Breast epithelium (tissue), 3 donors: Measurements from ENCODE around the gene PLSCR1.

ENCODE experiments used
- POLR2A ChIP-seq: fragments of 450-650 bp; IDR thresholded peaks from one replicate; pipeline ENCODE4 v1.6.1; 2016; ENCODE audit warnings: antibody characterized with exemption, mild to moderate bottlenecking, moderate library complexity
- POLR2AphosphoS5 ChIP-seq, 3 donors: sonication (generic); formaldehyde crosslinking; IDR thresholded peaks; one replicate each; pipeline ENCODE4 v1.6.1; 2017; ENCODE audit warnings: antibody characterized with exemption in 3 of 3
- TF ChIP-seq, protein P1 (sequence below), 3 donors: fragments of 450-650 bp; IDR thresholded peaks; one replicate each; pipeline ENCODE4 v1.5.1; 2016 to 2017; ENCODE audit warnings: antibody characterized with exemption in 3 of 3, mild to moderate bottlenecking in 3 of 3, moderate library complexity in 3 of 3

DNA sequence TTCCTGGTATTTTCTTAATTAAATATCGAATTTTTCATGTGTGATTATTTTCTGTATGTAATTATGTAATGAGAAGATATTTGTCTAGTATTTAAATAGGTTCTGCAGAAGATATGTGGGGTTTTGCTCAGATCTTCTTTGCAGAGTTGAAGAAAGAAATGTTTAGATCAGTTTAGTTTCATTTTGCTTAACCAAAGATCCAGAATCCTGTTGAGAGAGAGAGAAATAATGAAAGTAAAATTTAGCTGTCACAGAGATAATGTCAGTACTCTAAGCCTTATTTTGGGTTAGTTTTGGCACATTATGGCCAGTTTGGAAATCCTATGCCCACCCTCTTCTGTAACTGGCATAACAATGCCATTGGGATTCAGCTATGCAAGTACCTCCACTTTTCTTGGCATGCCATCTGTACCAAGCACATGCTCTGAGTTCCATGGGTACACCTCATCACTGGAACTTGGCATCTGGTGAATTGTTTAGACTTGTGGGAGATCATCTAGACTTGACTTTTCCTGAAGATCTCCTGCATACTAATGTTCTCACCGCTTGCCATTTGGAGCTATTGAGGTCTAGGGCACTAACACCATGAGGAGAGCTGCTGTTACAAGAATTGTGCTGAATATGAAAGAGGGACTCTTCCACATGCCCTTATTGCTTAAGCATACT, 30.9 kb downstream of the PLSCR1 start:
- TF ChIP-seq, protein P1, sequence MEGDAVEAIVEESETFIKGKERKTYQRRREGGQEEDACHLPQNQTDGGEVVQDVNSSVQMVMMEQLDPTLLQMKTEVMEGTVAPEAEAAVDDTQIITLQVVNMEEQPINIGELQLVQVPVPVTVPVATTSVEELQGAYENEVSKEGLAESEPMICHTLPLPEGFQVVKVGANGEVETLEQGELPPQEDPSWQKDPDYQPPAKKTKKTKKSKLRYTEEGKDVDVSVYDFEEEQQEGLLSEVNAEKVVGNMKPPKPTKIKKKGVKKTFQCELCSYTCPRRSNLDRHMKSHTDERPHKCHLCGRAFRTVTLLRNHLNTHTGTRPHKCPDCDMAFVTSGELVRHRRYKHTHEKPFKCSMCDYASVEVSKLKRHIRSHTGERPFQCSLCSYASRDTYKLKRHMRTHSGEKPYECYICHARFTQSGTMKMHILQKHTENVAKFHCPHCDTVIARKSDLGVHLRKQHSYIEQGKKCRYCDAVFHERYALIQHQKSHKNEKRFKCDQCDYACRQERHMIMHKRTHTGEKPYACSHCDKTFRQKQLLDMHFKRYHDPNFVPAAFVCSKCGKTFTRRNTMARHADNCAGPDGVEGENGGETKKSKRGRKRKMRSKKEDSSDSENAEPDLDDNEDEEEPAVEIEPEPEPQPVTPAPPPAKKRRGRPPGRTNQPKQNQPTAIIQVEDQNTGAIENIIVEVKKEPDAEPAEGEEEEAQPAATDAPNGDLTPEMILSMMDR (IDR thresholded peaks at IDR 0.05), result no peak
- TF ChIP-seq POLR2A (no peak), POLR2AphosphoS5 (IDR thresholded peaks at IDR 0.05) (no peak)
